NOMO-1 treated with DMSO at 0.1 percent for 48 hours (cell line): ENCODE measurements around the gene GNG7.
"Not testable (repeated sequence)": the region's sequence is repeated elsewhere in the genome, so short reads cannot be mapped to it uniquely, and the experiment has no call there.

ENCODE experiments used
- DNase-seq: peaks from one replicate; lab custom pipeline; 2025; ENCODE audit not compliant: unreplicated experiment; lab: John Stamatoyannopoulos, UW

The GNG7 gene

DNA sequence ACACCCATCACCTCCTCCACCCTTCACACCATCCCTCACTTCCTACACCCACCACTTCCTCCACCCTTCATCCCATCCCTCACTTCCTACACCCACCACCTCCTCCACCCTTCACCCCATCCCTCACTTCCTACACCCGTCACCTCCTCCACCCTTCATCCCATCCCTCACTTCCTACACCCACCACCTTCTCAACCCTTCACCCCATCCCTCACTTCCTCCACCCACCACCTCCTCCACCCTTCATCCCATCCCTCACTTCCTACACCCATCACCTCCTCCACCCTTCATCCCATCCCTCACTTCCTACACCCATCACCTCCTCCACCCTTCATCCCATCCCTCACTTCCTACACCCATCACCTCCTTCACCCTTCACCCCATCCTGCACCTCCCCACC lies 11.6 kb upstream of the GNG7 start:
- not testable (repeated sequence) for DNase-seq

- DNase-seq, result not testable (repeated sequence)
Observed at GRCh38 chr19:2713170-2713569, 10.7 kb upstream of the GNG7 start.

- DNase-seq, result no peak
Observed at GRCh38 chr19:2711875-2712205, 9.3 kb upstream of the GNG7 start.

DNA sequence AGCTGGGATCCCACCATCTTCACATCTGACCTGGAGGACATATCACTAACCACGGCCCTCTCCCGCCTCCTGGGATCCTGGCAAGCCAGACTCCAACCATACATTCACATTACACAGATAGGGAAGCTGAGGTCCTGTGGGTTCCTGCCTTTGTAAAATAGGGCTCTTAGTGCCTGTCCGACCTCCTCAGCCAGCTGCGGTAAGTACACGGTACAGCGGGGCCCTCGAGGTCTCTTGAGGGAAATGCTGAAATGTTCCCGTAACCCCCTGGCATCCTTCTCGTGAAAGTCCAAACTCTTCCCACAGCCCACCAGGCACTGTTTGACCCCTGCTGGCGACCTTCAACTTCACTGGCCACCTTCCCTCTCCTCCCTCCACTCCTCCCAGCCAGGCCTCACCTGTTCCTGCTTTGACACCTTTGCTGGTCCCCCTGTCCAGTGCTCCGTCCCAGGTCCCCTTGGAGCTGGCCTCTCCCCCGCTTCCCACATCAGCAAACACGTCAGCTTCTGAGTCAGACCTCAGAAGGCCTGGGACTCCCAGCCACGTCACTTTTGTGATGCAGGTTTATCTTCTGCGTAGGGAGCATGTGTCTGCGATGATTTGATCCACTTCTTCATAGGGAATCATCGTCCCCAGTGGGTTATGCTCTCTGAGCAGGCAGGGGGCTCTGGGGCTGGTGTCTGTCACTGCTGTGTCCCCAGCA lies 8.8 kb upstream of the GNG7 start:
- peak; percentile 40 for DNase-seq

- no peak for DNase-seq
Observed at GRCh38 chr19:2706251-2706650, 3.8 kb upstream of the GNG7 start.

- DNase-seq, result no peak
Observed at GRCh38 chr19:2703691-2704216, 1.3 kb upstream of the GNG7 start.

- DNase-seq, result no peak
Observed at GRCh38 chr19:2703077-2703437, 563 bp upstream of the GNG7 start.

DNA sequence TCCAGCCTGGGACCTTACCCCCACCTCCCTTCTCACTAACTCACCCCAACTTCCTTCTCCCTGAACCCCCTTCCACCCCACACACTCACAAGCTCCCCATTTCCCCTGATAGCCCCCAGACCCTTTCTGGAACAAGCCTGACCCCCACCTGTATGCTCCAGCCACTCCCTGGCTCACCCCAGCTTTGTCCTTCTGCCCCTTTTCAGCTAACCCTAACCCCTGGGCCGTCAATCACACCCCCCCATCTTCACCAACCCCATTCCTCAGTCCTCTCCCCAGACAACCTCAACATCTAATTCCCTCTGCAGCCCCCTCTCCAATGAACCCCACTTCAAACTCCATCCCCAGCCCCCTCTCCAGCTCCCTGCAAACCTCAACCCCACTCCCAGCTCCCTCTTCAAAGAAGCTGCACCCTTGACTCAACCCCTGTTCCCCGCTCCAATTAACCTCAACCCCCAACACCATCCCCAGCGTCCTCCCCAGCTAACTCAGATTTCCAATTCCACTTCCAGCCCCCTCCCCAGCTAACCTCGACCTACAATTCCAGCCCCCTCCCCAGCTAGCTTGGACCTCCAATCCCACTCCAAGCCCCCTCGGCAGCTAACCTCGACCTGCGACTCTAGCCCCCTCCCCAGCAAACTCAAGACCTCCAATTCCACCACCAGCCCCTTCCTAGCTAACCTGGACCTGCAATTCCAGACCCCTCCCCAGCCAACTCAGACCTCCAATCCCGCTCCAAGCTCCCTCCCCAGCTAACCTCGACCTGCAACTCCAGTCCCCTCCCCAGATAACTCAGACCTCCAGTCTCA lies 929 bp downstream of the GNG7 start:
- no peak for DNase-seq

GRCh38 chr19:2700660-2701360 lies 1.7 kb downstream of the GNG7 start:
- no peak for DNase-seq

DNA sequence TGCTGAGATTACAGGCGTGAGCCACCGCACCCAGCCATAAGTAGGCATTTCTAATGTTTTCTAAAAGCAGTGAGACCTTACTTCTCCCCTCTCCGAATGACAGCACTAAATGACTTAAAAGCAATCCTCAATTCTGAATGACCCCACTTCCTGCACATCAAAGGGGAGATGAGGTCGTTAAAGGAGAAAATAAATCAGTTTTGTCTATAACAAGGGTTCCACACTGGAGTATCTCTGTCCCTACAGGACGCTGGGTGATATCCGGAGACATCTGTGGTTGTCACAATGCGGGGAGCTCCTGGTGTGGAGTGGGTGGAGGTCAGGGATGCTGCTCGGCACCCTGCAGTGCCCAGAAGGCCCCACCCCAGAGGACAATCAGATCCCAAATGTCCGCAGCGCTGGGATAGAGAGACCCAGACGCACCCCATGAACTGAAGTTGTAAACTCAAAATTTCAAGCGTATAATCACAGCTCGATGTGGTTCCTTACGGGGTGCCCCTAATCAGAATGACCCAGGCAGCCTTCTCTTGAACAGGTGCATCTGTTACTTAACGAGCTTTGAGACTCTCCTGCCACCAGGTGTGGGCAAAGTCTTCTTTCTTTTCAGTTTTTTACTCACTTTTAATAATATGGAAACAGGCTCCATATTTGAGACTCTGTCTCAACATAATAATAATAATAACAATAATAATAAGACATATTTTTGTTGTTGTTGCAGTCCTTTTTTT lies 2.9 kb downstream of the GNG7 start:
- DNase-seq, result no peak

DNA sequence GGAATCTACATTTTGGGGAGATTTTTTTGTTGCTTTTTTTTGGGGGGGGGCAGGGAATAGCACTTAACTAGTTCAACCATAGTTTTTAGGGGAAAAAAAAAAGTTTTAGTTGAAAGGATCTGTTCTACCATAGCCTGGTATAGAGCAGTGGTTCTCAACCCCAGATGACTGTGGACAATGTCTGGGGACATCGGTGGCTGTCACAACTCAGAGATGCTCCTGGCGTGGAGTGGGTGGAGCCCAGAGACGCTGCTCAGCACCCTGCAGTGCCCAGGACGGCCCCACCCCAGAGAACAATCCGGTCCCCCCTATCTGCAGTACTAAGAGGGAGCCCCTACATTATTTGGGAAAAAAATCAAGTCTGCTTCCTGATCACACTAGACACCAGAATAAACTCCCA lies 8.3 kb downstream of the GNG7 start:
- DNase-seq, result no peak

- no peak for DNase-seq
Observed at GRCh38 chr19:2693492-2694160, 8.9 kb downstream of the GNG7 start.

GRCh38 chr19:2691951-2692350 lies 10.5 kb downstream of the GNG7 start:
- no peak for DNase-seq

- no peak for DNase-seq
Observed at GRCh38 chr19:2690856-2691255, 11.6 kb downstream of the GNG7 start.

GRCh38 chr19:2686360-2686759 lies 16.1 kb downstream of the GNG7 start:
- DNase-seq, result no peak

GRCh38 chr19:2685204-2685704 lies 17.2 kb downstream of the GNG7 start:
- DNase-seq, result no peak

DNA sequence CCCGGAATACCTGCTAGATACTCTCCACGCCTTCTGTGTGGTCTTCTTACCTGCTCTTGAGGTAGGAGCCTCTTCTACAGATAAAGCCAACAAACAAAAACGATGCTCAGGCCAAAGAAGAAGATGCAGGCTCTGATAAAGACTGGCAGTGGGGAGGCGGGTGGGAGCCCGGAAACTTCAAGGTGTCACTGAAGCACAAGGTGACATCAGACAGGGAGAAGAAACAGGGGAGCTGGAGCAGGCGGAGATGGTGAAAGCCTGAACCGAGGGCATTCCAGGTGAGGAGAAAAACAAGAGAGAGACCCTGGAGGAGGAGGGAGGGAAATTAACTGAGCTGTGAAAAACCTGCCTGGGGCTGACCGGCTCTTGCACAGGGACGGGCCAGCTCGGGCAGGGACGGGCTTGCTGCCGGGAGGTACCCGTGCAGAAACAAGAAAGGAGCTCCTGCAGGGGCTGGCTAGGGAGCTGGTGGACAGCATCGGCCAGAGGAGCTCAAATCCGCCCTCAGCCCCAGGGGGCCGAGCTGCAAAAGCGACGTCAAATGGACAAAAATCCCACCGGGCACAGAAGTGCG lies 19.0 kb downstream of the GNG7 start:
- no peak for DNase-seq

- DNase-seq, result no peak
Observed at GRCh38 chr19:2680808-2681207, 21.7 kb downstream of the GNG7 start.

- DNase-seq, result no peak
Observed at GRCh38 chr19:2679439-2679838, 23.1 kb downstream of the GNG7 start.

DNA sequence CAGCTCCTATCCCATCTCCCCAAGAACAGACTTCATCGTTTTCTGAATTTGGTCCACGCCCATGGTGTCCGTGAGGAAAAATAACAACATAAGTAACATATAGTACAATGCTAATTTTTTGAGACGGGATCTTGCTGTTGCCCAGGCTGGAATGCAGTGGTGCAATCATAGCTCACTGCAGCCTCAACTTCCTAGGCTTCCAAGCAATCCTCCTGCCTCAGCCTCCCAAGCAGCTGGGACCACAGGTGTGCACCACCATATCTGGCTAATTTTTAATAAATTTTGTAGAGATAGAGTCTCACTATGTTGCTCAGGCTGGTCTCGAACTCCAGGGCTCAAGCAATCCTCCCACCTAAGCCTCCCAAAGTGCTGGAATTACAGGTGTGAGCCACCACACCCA lies 23.5 kb downstream of the GNG7 start:
- DNase-seq, result not testable (repeated sequence)
